HepG2 (cell line): Measurements from ENCODE around the gene FBXO41. TPM values are rescaled to one million over a fixed set of nuclear protein-coding genes. Genes with fewer than 3 reads are reported as not detected.

Experiments
- BHLHE40 ChIP-seq: IDR thresholded peaks from 2 replicates; pipeline ENCODE4 v1.6.1; 2011; ENCODE audit warnings: low read length, improper control_type of control experiment
- CENPT ChIP-seq: sonication (generic); formaldehyde crosslinking; IDR thresholded peaks from 2 replicates; pipeline ENCODE4 v1.8.0; 2022; ENCODE audit warnings: low read depth, mild to moderate bottlenecking, moderate library complexity, missing genetic modification reagents
- FOXM1 ChIP-seq: sonication (generic); formaldehyde crosslinking; IDR thresholded peaks from 2 replicates; pipeline ENCODE4 v1.5.0; 2020; ENCODE audit warnings: missing genetic modification reagents
- HNRNPLL ChIP-seq: fragments of 200-400 bp; formaldehyde crosslinking; IDR thresholded peaks from 2 replicates; pipeline ENCODE4 v1.6.1; 2017; ENCODE audit warnings: mild to moderate bottlenecking, low read depth, low read length; ENCODE audit not compliant: poor library complexity, severe bottlenecking
- KAT8 ChIP-seq: IDR thresholded peaks from 2 replicates; pipeline ENCODE4 v1.6.1; 2016; ENCODE audit warnings: missing genetic modification reagents, missing compliant biosample characterization
- KDM1A ChIP-seq: IDR thresholded peaks from 2 replicates; pipeline ENCODE4 v1.6.1; 2016; ENCODE audit warnings: missing compliant biosample characterization
- MLLT10 ChIP-seq: sonication (generic); formaldehyde crosslinking; IDR thresholded peaks from 2 replicates; pipeline ENCODE4 v1.4.0; 2020; ENCODE audit warnings: missing genetic modification reagents
- RFX3 ChIP-seq: IDR thresholded peaks from 2 replicates; pipeline ENCODE4 v1.6.1; 2016; ENCODE audit warnings: missing biosample characterization, missing genetic modification reagents
- SMAD9 ChIP-seq: sonication (generic); formaldehyde crosslinking; IDR thresholded peaks from 2 replicates; pipeline ENCODE4 v1.5.1; 2020; ENCODE audit warnings: mild to moderate bottlenecking, missing genetic modification reagents
- ZBTB7B ChIP-seq: sonication (generic); formaldehyde crosslinking; IDR thresholded peaks from 2 replicates; pipeline ENCODE4 v1.4.0; 2020; ENCODE audit warnings: missing genetic modification reagents
- ZNF180 ChIP-seq: sonication (generic); formaldehyde crosslinking; IDR thresholded peaks from 2 replicates; pipeline ENCODE4 v1.4.0; 2020; ENCODE audit warnings: low read depth, missing genetic modification reagents, borderline replicate concordance
- ZNF30 ChIP-seq: sonication (generic); formaldehyde crosslinking; IDR thresholded peaks from 2 replicates; pipeline ENCODE4 v1.5.0; 2020; ENCODE audit warnings: mild to moderate bottlenecking, missing genetic modification reagents
- ZNF326 ChIP-seq: sonication (generic); formaldehyde crosslinking; IDR thresholded peaks from 2 replicates; pipeline ENCODE4 v1.4.0; 2020; ENCODE audit warnings: missing genetic modification reagents, borderline replicate concordance
- ZNF431 ChIP-seq: sonication (generic); formaldehyde crosslinking; IDR thresholded peaks from 2 replicates; pipeline ENCODE4 v1.9.0; 2022; ENCODE audit warnings: missing genetic modification reagents, low read depth, mild to moderate bottlenecking, borderline replicate concordance
- ZNF543 ChIP-seq: sonication (generic); formaldehyde crosslinking; IDR thresholded peaks from 2 replicates; pipeline ENCODE4 v1.4.0; 2020; ENCODE audit warnings: mild to moderate bottlenecking, missing genetic modification reagents
- polyA plus RNA-seq, 8 experiments: library from polyadenylated mRNA; depleted of rRNA in 3 of 8; stranded (reverse) in 7 of 8; unstranded in 1 of 8; fragments of >200 nt; fragmentation: Illumina TruSeq in 4 of 8; extraction: Trizol in 4 of 8; gene quantifications; 2 replicates each; pipeline versions ENCODE4 v1.2.1 to v1.2.3, GENCODE V29; 2011 to 2016; ENCODE audit warnings: low read depth in 4 of 8, missing spikeins in 1 of 8, mixed read lengths in 1 of 8; ENCODE audit not compliant: insufficient read depth in 1 of 8
- total RNA-seq, 5 experiments: library from RNA; depleted of rRNA; stranded (reverse); fragments of >200 nt; fragmentation: Illumina TruSeq; extraction: Trizol; gene quantifications; 2 replicates each; pipeline ENCODE4 v1.2.3, GENCODE V29; 2016; ENCODE audit warnings: low read depth in 1 of 5
- TF ChIP-seq, protein P1 (sequence below): sonication (generic); formaldehyde crosslinking; IDR thresholded peaks from 2 replicates; pipeline ENCODE4 v1.4.0; 2020; ENCODE audit warnings: missing genetic modification reagents
- TF ChIP-seq, protein P2 (sequence below): sonication (generic); formaldehyde crosslinking; IDR thresholded peaks from 2 replicates; pipeline ENCODE4 v1.5.0; 2020; ENCODE audit warnings: mild to moderate bottlenecking, missing genetic modification reagents
- TF ChIP-seq, protein P3 (sequence below): sonication (generic); formaldehyde crosslinking; IDR thresholded peaks from 2 replicates; pipeline ENCODE4 v1.8.0; 2023; ENCODE audit warnings: mild to moderate bottlenecking, missing genetic modification reagents
- TF ChIP-seq, protein P4 (sequence below): sonication (generic); formaldehyde crosslinking; IDR thresholded peaks from 2 replicates; pipeline ENCODE4 v1.5.1; 2020; ENCODE audit warnings: missing genetic modification reagents, mild to moderate bottlenecking, borderline replicate concordance
- TF ChIP-seq, protein P5 (sequence below): IDR thresholded peaks from 2 replicates; pipeline ENCODE4 v1.6.1; 2016

The FBXO41 gene
- total and polyA plus RNA-seq, 2 of the 13 experiments (the other 11 are each of a cell fraction or from before 2014, with no cell fraction given): 4.2 to 10.3 TPM

DNA sequence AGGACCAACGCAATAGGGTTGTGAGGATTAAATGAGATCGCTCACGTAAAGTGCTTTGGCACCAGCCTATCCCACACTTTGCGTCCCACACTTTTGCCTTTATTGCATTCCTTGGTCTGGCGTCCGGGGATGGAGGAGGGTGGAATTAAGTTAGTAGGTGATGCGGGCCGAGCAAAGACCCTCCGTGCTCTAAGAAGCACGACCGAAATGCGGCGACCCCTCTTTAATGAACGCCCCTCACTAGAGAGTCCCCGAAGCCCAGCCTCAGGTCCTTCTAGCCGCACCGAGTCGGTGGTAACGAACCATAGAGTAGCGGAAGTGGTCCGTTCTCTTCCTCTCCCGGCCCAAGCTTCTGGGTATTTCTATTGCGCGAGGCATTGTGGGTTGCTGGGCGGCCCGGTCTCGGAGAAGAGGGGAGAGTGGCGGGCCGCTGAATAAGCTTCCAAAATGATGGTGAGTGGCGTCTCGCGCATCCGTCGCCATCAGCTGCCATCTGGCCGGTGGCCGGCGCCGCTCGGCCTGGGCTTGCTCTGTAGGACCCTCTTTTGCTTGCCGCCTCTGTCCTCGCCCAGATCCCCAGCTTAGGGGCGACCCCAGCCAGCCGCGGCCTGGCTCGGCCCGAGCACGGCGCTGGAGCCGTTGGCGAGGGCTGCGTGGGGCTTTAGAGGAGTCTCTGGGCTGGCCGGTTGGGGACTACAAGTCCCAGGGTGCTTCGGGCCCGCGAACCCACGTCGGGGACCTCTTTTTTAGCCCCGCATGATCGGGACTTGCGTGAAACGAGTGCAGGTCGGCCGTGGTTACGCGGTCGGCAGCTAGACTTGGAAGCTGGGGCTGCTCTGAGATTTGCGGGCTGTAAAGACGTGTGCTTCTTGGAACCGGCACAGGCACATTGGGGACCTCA lies 50.1 kb downstream of the FBXO41 start, which contains the start of gene CCT7 (continued):
- TF ChIP-seq, protein P1, sequence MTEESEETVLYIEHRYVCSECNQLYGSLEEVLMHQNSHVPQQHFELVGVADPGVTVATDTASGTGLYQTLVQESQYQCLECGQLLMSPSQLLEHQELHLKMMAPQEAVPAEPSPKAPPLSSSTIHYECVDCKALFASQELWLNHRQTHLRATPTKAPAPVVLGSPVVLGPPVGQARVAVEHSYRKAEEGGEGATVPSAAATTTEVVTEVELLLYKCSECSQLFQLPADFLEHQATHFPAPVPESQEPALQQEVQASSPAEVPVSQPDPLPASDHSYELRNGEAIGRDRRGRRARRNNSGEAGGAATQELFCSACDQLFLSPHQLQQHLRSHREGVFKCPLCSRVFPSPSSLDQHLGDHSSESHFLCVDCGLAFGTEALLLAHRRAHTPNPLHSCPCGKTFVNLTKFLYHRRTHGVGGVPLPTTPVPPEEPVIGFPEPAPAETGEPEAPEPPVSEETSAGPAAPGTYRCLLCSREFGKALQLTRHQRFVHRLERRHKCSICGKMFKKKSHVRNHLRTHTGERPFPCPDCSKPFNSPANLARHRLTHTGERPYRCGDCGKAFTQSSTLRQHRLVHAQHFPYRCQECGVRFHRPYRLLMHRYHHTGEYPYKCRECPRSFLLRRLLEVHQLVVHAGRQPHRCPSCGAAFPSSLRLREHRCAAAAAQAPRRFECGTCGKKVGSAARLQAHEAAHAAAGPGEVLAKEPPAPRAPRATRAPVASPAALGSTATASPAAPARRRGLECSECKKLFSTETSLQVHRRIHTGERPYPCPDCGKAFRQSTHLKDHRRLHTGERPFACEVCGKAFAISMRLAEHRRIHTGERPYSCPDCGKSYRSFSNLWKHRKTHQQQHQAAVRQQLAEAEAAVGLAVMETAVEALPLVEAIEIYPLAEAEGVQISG (CRISPR knock-in tag): peak; percentile 99
- TF ChIP-seq ZNF326 (no peak), SMAD9 (CRISPR knock-in tag) (no peak), KAT8 (CRISPR knock-in tag) (peak; percentile 98), CENPT (CRISPR knock-in tag) (no peak), HNRNPLL (peak; percentile 65), ZNF180 (CRISPR knock-in tag) (peak; percentile 53; the same call in 1 of the 2 replicates), MLLT10 (no peak), ZNF30 (no peak), KDM1A (CRISPR knock-in tag) (no peak), BHLHE40 (no peak), FOXM1 (CRISPR knock-in tag) (no peak), ZNF431 (CRISPR knock-in tag) (peak; percentile 90; the same call in 1 of the 2 replicates), RFX3 (CRISPR knock-in tag) (peak; percentile 60), ZBTB7B (CRISPR knock-in tag) (peak; percentile 89), ZNF543 (CRISPR knock-in tag) (peak; percentile 94)
- TF ChIP-seq, protein P2, sequence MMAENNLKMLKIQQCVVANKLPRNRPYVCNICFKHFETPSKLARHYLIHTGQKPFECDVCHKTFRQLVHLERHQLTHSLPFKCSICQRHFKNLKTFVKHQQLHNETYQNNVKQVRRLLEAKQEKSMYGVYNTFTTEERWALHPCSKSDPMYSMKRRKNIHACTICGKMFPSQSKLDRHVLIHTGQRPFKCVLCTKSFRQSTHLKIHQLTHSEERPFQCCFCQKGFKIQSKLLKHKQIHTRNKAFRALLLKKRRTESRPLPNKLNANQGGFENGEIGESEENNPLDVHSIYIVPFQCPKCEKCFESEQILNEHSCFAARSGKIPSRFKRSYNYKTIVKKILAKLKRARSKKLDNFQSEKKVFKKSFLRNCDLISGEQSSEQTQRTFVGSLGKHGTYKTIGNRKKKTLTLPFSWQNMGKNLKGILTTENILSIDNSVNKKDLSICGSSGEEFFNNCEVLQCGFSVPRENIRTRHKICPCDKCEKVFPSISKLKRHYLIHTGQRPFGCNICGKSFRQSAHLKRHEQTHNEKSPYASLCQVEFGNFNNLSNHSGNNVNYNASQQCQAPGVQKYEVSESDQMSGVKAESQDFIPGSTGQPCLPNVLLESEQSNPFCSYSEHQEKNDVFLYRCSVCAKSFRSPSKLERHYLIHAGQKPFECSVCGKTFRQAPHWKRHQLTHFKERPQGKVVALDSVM (CRISPR knock-in tag): peak; percentile 51
- TF ChIP-seq, protein P3, sequence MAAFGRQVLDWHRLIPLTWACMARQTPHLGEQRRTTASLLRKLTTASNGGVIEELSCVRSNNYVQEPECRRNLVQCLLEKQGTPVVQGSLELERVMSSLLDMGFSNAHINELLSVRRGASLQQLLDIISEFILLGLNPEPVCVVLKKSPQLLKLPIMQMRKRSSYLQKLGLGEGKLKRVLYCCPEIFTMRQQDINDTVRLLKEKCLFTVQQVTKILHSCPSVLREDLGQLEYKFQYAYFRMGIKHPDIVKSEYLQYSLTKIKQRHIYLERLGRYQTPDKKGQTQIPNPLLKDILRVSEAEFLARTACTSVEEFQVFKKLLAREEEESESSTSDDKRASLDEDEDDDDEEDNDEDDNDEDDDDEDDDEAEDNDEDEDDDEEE (CRISPR knock-in tag): no peak
- TF ChIP-seq, protein P4, sequence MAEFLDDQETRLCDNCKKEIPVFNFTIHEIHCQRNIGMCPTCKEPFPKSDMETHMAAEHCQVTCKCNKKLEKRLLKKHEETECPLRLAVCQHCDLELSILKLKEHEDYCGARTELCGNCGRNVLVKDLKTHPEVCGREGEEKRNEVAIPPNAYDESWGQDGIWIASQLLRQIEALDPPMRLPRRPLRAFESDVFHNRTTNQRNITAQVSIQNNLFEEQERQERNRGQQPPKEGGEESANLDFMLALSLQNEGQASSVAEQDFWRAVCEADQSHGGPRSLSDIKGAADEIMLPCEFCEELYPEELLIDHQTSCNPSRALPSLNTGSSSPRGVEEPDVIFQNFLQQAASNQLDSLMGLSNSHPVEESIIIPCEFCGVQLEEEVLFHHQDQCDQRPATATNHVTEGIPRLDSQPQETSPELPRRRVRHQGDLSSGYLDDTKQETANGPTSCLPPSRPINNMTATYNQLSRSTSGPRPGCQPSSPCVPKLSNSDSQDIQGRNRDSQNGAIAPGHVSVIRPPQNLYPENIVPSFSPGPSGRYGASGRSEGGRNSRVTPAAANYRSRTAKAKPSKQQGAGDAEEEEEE (CRISPR knock-in tag): peak; percentile 56; the same call in 1 of the 2 replicates
- TF ChIP-seq, protein P5, sequence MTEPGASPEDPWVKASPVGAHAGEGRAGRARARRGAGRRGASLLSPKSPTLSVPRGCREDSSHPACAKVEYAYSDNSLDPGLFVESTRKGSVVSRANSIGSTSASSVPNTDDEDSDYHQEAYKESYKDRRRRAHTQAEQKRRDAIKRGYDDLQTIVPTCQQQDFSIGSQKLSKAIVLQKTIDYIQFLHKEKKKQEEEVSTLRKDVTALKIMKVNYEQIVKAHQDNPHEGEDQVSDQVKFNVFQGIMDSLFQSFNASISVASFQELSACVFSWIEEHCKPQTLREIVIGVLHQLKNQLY (CRISPR knock-in tag): peak; percentile 40; the same call in 1 of the 2 replicates
